Large intestine (tissue), 12 donors: ENCODE data around the gene HDHD3. TPM values are rescaled to one million over a fixed set of nuclear protein-coding genes. Genes with fewer than 3 reads are reported as not detected.

Source experiments
- DNase-seq, 2 donors: peaks; one replicate each; pipeline versions ENCODE4 v3.0.0 to v3.0.0-alpha.2; 2013
- H3K27ac ChIP-seq: one replicate; pipeline ENCODE4 v1.5.1; 2013; ENCODE audit warnings: low read length
- H3K27me3 ChIP-seq: 2 replicates; pipeline ENCODE4 v1.6.1; 2013; ENCODE audit warnings: low read length; ENCODE audit not compliant: control insufficient read depth, insufficient read depth
- H3K36me3 ChIP-seq: 2 replicates; pipeline ENCODE4 v1.6.1; 2013; ENCODE audit warnings: low read length; ENCODE audit not compliant: control insufficient read depth, insufficient read depth
- H3K4me1 ChIP-seq: one replicate; pipeline ENCODE4 v1.6.1; 2013; ENCODE audit warnings: low read length; ENCODE audit not compliant: control insufficient read depth, insufficient read depth
- H3K4me3 ChIP-seq: one replicate; pipeline ENCODE4 v1.5.1; 2013; ENCODE audit warnings: low read length
- H3K9me3 ChIP-seq: one replicate; pipeline ENCODE4 v1.6.1; 2013; ENCODE audit warnings: mild to moderate bottlenecking, low read depth, low read length, moderate library complexity; ENCODE audit not compliant: control insufficient read depth
- WGBS: methylation state at CpG from one replicate; pipeline ENCODE4 v1.1.5; 2013; ENCODE audit warnings: low lambda C conversion rate; ENCODE audit not compliant: insufficient coverage; 5-methylcytosine and 5-hydroxymethylcytosine counted together
- long read RNA-seq, 11 donors: transcript quantifications; one replicate each; lab custom pipeline, GENCODE V29; 2026
- polyA plus RNA-seq: library from polyadenylated mRNA; unstranded; fragments of 120-200 nt; gene quantifications from one replicate; pipeline ENCODE4 v1.2.1, GENCODE V29; 2013

The HDHD3 gene, protein sequence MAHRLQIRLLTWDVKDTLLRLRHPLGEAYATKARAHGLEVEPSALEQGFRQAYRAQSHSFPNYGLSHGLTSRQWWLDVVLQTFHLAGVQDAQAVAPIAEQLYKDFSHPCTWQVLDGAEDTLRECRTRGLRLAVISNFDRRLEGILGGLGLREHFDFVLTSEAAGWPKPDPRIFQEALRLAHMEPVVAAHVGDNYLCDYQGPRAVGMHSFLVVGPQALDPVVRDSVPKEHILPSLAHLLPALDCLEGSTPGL
- polyA plus RNA-seq = 155 TPM
- long read RNA-seq, donor 1, transcript HDHD3-202 (3 exons, 1,497 nt) = major isoform, 31 of 54 reads
- long read RNA-seq, donor 1, transcript HDHD3-203 (3 exons, 913 nt) = minor isoform, 18 of 54 reads
- long read RNA-seq, donor 1, transcript HDHD3-201 (2 exons, 1,834 nt) = minor isoform, 5 of 54 reads
- long read RNA-seq, donor 1, partial matches to known transcripts = 0 of 54 reads
- long read RNA-seq, donor 1, other reads (novel, unspliced or antisense) = 0 of 54 reads
- long read RNA-seq, donor 2, transcript HDHD3-201 (2 exons, 1,834 nt) = minor isoform, 12 of 82 reads
- long read RNA-seq, donor 2, transcript HDHD3-203 (3 exons, 913 nt) = minor isoform, 30 of 82 reads
- long read RNA-seq, donor 2, transcript HDHD3-202 (3 exons, 1,497 nt) = major isoform, 40 of 82 reads
- long read RNA-seq, donor 2, partial matches to known transcripts = 0 of 82 reads
- long read RNA-seq, donor 2, other reads (novel, unspliced or antisense) = 0 of 82 reads
- long read RNA-seq, donor 3 = 0 reads
- long read RNA-seq, donor 4, transcript HDHD3-203 (3 exons, 913 nt) = major isoform, 8 of 11 reads
- long read RNA-seq, donor 4, partial matches to known transcripts = 0 of 11 reads
- long read RNA-seq, donor 4, other reads (novel, unspliced or antisense) = 0 of 11 reads
- long read RNA-seq, donor 5, transcript HDHD3-201 (2 exons, 1,834 nt) = minor isoform, 5 of 45 reads
- long read RNA-seq, donor 5, transcript HDHD3-203 (3 exons, 913 nt) = minor isoform, 6 of 45 reads
- long read RNA-seq, donor 5, transcript HDHD3-202 (3 exons, 1,497 nt) = major isoform, 17 of 45 reads
- long read RNA-seq, donor 5, partial matches to known transcripts = 17 of 45 reads
- long read RNA-seq, donor 5, other reads (novel, unspliced or antisense) = 0 of 45 reads
- long read RNA-seq, donor 6, transcript HDHD3-202 (3 exons, 1,497 nt) = major isoform, 55 of 95 reads
- long read RNA-seq, donor 6, transcript HDHD3-203 (3 exons, 913 nt) = minor isoform, 32 of 95 reads
- long read RNA-seq, donor 6, transcript HDHD3-201 (2 exons, 1,834 nt) = minor isoform, 8 of 95 reads
- long read RNA-seq, donor 6, partial matches to known transcripts = 0 of 95 reads
- long read RNA-seq, donor 6, other reads (novel, unspliced or antisense) = 0 of 95 reads
- long read RNA-seq, donor 7, transcript HDHD3-203 (3 exons, 913 nt) = minor isoform, 11 of 30 reads
- long read RNA-seq, donor 7, transcript HDHD3-202 (3 exons, 1,497 nt) = major isoform, 17 of 30 reads
- long read RNA-seq, donor 7, partial matches to known transcripts = 0 of 30 reads
- long read RNA-seq, donor 7, other reads (novel, unspliced or antisense) = 0 of 30 reads
- long read RNA-seq, donor 8, transcript HDHD3-201 (2 exons, 1,834 nt) = minor isoform, 14 of 127 reads
- long read RNA-seq, donor 8, transcript HDHD3-203 (3 exons, 913 nt) = minor isoform, 26 of 127 reads
- long read RNA-seq, donor 8, transcript HDHD3-202 (3 exons, 1,497 nt) = major isoform, 87 of 127 reads
- long read RNA-seq, donor 8, partial matches to known transcripts = 0 of 127 reads
- long read RNA-seq, donor 8, other reads (novel, unspliced or antisense) = 0 of 127 reads
- long read RNA-seq, donor 9, transcript HDHD3-203 (3 exons, 913 nt) = major isoform, 44 of 93 reads
- long read RNA-seq, donor 9, transcript HDHD3-201 (2 exons, 1,834 nt) = minor isoform, 7 of 93 reads
- long read RNA-seq, donor 9, transcript HDHD3-202 (3 exons, 1,497 nt) = minor isoform, 42 of 93 reads
- long read RNA-seq, donor 9, partial matches to known transcripts = 0 of 93 reads
- long read RNA-seq, donor 9, other reads (novel, unspliced or antisense) = 0 of 93 reads
- long read RNA-seq, donor 10, transcript HDHD3-201 (2 exons, 1,834 nt) = minor isoform, 7 of 80 reads
- long read RNA-seq, donor 10, transcript HDHD3-202 (3 exons, 1,497 nt) = major isoform, 38 of 80 reads
- long read RNA-seq, donor 10, transcript HDHD3-203 (3 exons, 913 nt) = minor isoform, 35 of 80 reads
- long read RNA-seq, donor 10, partial matches to known transcripts = 0 of 80 reads
- long read RNA-seq, donor 10, other reads (novel, unspliced or antisense) = 0 of 80 reads
- long read RNA-seq, donor 11, transcript HDHD3-202 (3 exons, 1,497 nt) = major isoform, 20 of 42 reads
- long read RNA-seq, donor 11, transcript HDHD3-203 (3 exons, 913 nt) = minor isoform, 18 of 42 reads
- long read RNA-seq, donor 11, partial matches to known transcripts = 0 of 42 reads
- long read RNA-seq, donor 11, other reads (novel, unspliced or antisense) = 0 of 42 reads

DNA sequence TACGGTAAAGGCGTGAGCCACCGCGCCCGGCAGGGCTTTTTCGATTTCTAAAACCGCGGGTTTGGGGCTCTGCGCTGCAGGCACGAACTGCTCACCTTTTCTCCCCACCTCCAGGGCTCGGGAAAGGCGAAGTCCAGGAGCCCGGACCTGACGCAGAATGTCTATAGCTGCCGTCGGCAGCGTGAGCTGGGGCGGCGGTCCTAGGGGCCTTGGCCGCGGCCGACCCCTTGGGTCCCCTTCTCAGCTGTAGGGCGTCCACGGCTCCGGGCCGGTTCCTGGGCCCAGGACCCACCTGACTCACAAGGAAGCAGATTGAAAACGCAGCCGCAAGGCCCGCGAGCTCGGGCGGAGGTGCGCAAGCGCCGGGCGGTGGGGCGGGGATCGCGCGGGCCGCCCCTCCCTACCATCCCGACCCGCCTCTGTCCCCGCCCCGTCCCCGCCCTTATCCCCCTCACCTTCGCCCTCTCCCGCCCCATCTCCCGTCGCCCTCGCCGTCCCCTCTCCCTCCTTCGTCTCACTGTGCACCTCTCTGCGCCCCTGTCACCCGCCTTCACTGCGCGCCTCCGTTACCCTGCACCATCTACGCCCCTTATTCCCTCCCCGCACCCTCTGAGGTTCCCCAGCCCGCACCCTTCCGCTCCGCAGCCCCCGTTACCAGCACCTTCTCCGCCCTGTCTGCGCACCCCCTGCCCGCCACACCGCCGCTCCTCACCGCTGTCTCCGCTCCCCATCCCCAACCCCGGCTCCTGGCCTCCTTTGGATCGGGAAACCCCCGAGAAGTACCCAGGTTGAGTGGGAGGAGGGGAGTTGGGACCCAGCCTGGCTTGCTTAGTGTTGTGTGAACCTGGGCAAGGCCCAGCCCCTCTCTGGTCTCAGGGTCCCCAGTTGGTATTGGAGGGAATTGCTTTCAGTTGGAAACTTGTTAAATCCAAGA is at the start of gene HDHD3:
Gene HDHD3 (minus strand): TSS at position 353 of the 934 bp plus-strand sequence. CDS start 2,632 bp downstream, outside the sequence.
- no peaks in the 10 kb centered on the region for H3K27me3 ChIP-seq
- H3K4me3 ChIP-seq = peak within 1 kb of the TSS; percentile 100
- peak; percentile 86 to 93 for DNase-seq
- peak within 1 kb of the TSS; percentile 100 for H3K27ac ChIP-seq
- WGBS = no CpG with 5 or more reads among the region's 74 CpGs
- peaks cover 67% of the 10 kb centered on the region for H3K4me1 ChIP-seq
- peaks cover 35% of the 10 kb centered on the region for H3K36me3 ChIP-seq
- no peaks in the 10 kb centered on the region for H3K9me3 ChIP-seq

DNA sequence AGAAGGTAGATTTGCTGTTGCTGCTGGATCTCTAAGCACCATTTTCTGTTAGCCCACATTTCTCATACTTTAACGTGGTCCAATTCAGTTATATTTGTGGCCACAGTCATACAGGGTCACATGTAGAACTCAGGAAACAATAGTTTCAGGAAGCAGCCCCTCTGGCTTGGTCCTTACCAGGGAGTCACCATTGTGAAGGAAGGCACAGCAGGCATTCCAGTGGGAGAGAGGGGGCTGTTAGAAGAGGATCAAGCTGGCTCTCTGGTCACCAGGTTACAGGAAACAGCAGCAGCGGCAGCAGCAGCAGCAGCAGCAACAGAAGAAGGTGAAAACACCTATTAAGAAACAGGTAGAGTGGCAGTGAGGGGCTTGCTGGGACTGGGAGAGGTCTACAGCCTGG is 48.3 kb upstream of the HDHD3 start:
- Histone ChIP-seq H3K4me1 (no peaks in the 10 kb centered on the region), H3K4me3 (no peak overlapping the region), H3K27ac (no peak overlapping the region), H3K27me3 (no peaks in the 10 kb centered on the region), H3K36me3 (no peaks in the 10 kb centered on the region), H3K9me3 (no peaks in the 10 kb centered on the region)
- DNase-seq = no peak
- no CpG with 5 or more reads among the region's 2 CpGs for WGBS

DNA sequence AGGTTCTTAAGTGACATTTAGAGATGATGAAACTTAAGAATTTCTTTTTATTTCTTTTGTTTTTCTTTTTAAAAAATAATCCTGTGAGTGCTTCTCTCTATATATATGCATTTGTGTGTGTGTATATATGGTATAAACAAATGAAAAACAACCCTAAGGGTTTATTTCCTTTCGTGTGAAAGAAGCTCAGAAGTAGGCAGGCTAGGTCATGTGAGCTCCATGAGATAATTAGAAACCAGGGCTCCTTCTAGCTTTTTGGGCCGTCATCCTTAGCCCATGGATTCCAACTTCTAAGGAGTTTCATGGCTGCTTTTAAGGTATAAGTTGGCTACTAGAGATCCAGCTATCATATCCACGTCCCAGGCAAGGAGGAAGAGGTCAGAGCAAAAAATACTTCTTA is 44.9 kb upstream of the HDHD3 start:
- DNase-seq = no peak
- H3K4me3 ChIP-seq = no peak overlapping the region
- H3K9me3 ChIP-seq = no peaks in the 10 kb centered on the region
- H3K27me3 ChIP-seq = no peaks in the 10 kb centered on the region
- H3K4me1 ChIP-seq = no peaks in the 10 kb centered on the region
- WGBS = no CpG with 5 or more reads among the region's 3 CpGs
- no peak overlapping the region for H3K27ac ChIP-seq
- no peaks in the 10 kb centered on the region for H3K36me3 ChIP-seq

DNA sequence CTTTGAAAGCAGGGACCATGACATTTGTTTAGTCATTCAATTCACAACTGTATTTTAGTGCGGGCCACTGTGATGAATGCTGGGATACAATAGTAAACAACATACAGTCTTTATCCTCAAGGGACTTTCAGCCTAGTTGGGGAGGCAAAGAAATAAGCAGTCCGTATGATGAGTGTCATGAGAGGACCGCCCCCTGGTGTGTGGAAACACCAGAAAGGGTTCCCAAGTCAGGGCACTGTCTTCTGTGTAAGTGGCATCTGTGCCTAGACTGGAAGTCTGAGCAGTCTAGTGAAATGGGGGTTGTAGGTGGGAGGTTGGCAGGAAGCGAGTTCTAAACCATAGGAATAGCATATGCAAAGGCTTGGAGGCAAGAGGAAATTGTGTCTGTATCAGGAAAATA is 40.6 kb upstream of the HDHD3 start:
- no peak overlapping the region for H3K27ac ChIP-seq
- H3K36me3 ChIP-seq = no peaks in the 10 kb centered on the region
- DNase-seq = no peak
- H3K4me1 ChIP-seq = no peaks in the 10 kb centered on the region
- no peak overlapping the region for H3K4me3 ChIP-seq
- no CpG with 5 or more reads among the region's 4 CpGs for WGBS
- no peaks in the 10 kb centered on the region for H3K27me3 ChIP-seq
- H3K9me3 ChIP-seq = no peaks in the 10 kb centered on the region

DNA sequence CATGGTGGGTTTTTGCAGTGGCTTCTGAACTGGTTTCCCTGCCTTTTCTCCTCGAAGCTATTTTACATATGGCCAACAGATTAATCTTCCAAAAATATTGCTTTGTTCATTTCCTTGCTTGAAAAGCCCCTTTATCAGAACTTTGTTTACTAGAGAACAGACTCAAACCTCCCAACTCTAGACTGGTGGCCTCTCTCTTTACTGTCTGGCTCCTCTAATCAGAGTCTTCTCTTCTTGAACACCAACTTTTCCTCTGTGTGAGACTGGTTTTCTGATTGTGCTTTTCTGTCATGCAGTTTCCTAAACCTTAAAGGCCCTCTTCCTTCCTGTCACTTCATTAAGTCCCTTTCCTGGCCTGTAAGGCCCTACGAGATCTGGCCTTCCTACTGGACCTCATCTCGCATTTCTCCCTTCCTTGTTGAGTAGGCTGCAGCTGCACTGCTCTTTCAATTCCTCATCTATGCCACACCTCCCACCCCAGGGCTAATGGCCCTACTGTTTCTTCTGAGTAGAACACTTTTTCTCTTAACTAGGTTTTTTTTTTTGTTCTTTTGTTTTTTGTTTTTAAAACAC is 39.4 kb upstream of the HDHD3 start:
- Histone ChIP-seq H3K9me3 (no peaks in the 10 kb centered on the region), H3K36me3 (no peaks in the 10 kb centered on the region), H3K4me3 (no peak overlapping the region), H3K4me1 (no peaks in the 10 kb centered on the region), H3K27me3 (no peaks in the 10 kb centered on the region), H3K27ac (no peak overlapping the region)
- WGBS = 71% methylated on average over 3 of the region's 3 CpGs
- no peak for DNase-seq

DNA sequence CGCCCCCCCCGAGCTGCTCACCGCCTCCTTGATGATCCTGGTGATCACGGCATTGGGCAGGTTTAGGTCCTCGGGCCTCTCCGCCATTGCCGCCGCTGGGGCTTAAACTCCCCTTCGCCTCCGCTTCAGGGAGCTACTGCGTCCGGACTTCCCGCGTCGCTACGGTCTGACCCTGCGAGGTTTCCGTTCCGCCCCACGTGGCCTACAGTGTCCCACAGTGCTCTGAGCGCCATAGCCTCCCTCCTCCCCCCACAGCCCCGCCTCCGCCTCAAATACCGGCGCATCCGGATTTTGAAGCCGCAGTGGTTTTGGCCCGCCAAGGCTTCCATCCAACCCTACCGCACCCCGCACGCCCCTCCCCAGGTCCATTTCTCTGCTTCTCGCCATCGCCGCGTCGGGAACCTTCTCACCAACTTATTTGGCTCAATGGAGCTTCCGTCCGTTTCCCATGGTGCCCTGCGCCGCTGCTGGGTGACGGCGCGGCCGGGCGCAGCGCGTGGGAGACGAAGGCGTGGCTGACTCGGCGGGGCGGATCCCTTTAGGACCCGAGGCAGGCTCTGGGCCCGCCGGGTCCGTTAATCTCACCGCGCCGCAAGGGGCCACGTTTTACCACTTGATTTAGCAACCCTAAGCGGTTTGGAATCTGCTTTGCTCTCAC is 33.5 kb upstream of the HDHD3 start, which contains the start of the genes C9orf43 and POLE3:
Gene C9orf43 (plus strand): TSS at position 541 of the 658 bp plus-strand sequence. CDS start 2,747 bp downstream, outside the sequence.
Gene POLE3 (minus strand): TSS at position 469 of the 658 bp plus-strand sequence. CDS start 382 bp downstream, at position 87.
- Histone ChIP-seq H3K36me3 (peaks cover 18% of the 10 kb centered on the region), H3K4me1 (no peaks in the 10 kb centered on the region), H3K27ac (peak within 1 kb of the TSS; percentile 98), H3K27me3 (no peaks in the 10 kb centered on the region), H3K4me3 (peak within 1 kb of the TSS; percentile 76), H3K9me3 (no peaks in the 10 kb centered on the region)
- WGBS = no CpG with 5 or more reads among the region's 61 CpGs
- DNase-seq = peak; percentile 96 to 99

DNA sequence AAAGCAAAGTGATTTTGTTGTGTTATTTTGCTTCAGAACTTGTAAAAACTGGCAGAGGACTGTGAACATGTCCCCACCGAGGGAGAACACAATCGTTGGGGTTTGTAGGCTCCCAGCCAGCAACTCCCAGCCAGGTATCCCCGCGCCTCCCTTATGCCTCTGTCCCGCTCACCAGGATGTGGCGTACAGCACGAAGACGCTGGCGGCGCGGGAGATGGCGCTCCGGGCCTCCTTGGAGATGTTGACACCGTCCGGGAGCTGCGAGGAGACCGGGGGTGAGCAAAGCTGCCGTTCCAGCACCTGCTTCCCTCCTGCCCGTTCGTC is 33.1 kb upstream of the HDHD3 start:
- WGBS = no CpG with 5 or more reads among the region's 20 CpGs
- H3K4me1 ChIP-seq = no peaks in the 10 kb centered on the region
- H3K9me3 ChIP-seq = no peaks in the 10 kb centered on the region
- peak overlapping the region; percentile 76 for H3K4me3 ChIP-seq
- H3K27me3 ChIP-seq = no peaks in the 10 kb centered on the region
- H3K36me3 ChIP-seq = peaks cover 18% of the 10 kb centered on the region
- DNase-seq = no peak
- H3K27ac ChIP-seq = peak overlapping the region; percentile 98
